Stomach (tissue), 9 donors: ENCODE results near the gene KRTAP12-2. TPM values are rescaled to one million over a fixed set of nuclear protein-coding genes. Genes with fewer than 3 reads are reported as not detected.
"Not testable (repeated sequence)": the region's sequence is repeated elsewhere in the genome, so short reads cannot be mapped to it uniquely, and the experiment has no call there.

Experiments
- DNase-seq, 2 donors: peaks; one replicate each; pipeline versions ENCODE4 v3.0.0 to v3.0.0-alpha.2; 2013 to 2019
- H3K27ac ChIP-seq, 5 donors: fragments of 200-600 bp in 4 of 5; sonication (generic) in 4 of 5; one replicate each; pipeline ENCODE4 v1.5.1; 2013 to 2019; ENCODE audit warnings: mild to moderate bottlenecking in 1 of 5, moderate library complexity in 1 of 5
- H3K27me3 ChIP-seq, 3 donors: fragments of 200-600 bp; sonication (generic); one replicate each; pipeline ENCODE4 v1.5.1; 2017 to 2019; ENCODE audit warnings: mixed run types in 1 of 3
- H3K36me3 ChIP-seq, 4 donors: fragments of 200-600 bp; sonication (generic); 1 replicate in 3 of 4; 2 replicates in 1 of 4; pipeline ENCODE4 v1.5.1; 2016 to 2019
- H3K4me1 ChIP-seq, 4 donors: fragments of 200-600 bp; sonication (generic); one replicate each; pipeline ENCODE4 v1.5.1; 2016 to 2019
- H3K4me3 ChIP-seq, 4 donors: fragments of 200-600 bp; sonication (generic) in 3 of 4; one replicate each; pipeline ENCODE4 v1.5.1; 2016 to 2019; ENCODE audit warnings: mild to moderate bottlenecking in 1 of 4
- H3K9me3 ChIP-seq, 4 donors: fragments of 200-600 bp; sonication (generic); one replicate each; pipeline ENCODE4 v1.5.1; 2016 to 2019
- CTCF ChIP-seq, 7 experiments: fragments of 450-650 bp in 4 of 7; fragments of 200-600 bp in 3 of 7; sonication (generic) in 3 of 7; IDR thresholded peaks; one replicate each; pipeline ENCODE4 v1.5.1; 2016 to 2019; ENCODE audit warnings: antibody characterized with exemption in 7 of 7, control low read depth in 2 of 7, mild to moderate bottlenecking in 1 of 7
- EP300 ChIP-seq: sonication (generic); formaldehyde crosslinking; IDR thresholded peaks from one replicate; pipeline ENCODE4 v1.6.1; 2017; ENCODE audit warnings: antibody characterized with exemption
- POLR2A ChIP-seq, 4 donors: fragments of 450-650 bp; IDR thresholded peaks; one replicate each; pipeline ENCODE4 v1.6.1; 2016; ENCODE audit warnings: antibody characterized with exemption in 4 of 4, control low read depth in 2 of 4, mild to moderate bottlenecking in 1 of 4, moderate library complexity in 1 of 4
- POLR2AphosphoS5 ChIP-seq, 3 donors: sonication (generic); formaldehyde crosslinking; IDR thresholded peaks; one replicate each; pipeline ENCODE4 v1.6.1; 2016; ENCODE audit warnings: antibody characterized with exemption in 3 of 3
- WGBS, 5 donors: extraction: QIAGEN DNeasy Blood & Tissue Kit in 3 of 5; methylation state at CpG; one replicate each; pipeline versions ENCODE4 v1.1.5 to v1.1.7; 2013 to 2018; 5-methylcytosine and 5-hydroxymethylcytosine counted together
- intact Hi-C: fragments of 100-400 bp; cut with DNase I; formaldehyde crosslinking; loops from one replicate; pipeline ENCODE4 v1.15.1; 2023; ENCODE audit warnings: low total_unique reads
- polyA plus RNA-seq, 3 donors: library from polyadenylated mRNA; stranded (reverse); fragments of 200-250 nt; gene quantifications; one replicate each; pipeline ENCODE4 v1.2.3, GENCODE V29; 2013
- total RNA-seq, 5 donors: library from RNA; depleted of rRNA; stranded (reverse); fragments of >200 nt; gene quantifications; one replicate each; pipeline versions ENCODE4 v1.1.0 to v1.2.3, GENCODE V29; 2014 to 2016
- donor health status: healthy with polysubstance abuse.
- donor health status: Bipolar disorder and iron deficiency.
- donor health status: healthy.

Gene KRTAP12-2
- total and polyA plus RNA-seq, 8 donors = not detected

- no peak overlapping the region for H3K27ac ChIP-seq
- H3K4me1 ChIP-seq = no peaks in the 10 kb centered on the region
- TF ChIP-seq CTCF (IDR thresholded peaks at IDR 0.05) (no peak), EP300 (no peak), POLR2A (IDR thresholded peaks at IDR 0.05) (no peak), POLR2AphosphoS5 (IDR thresholded peaks at IDR 0.05) (no peak)
- no peak for DNase-seq
- no peak overlapping the region for H3K4me3 ChIP-seq
- peaks cover 3 to 46% (median 37%) of the 10 kb centered on the region in 4 donors for H3K9me3 ChIP-seq
- H3K27me3 ChIP-seq = peaks cover 0 to 34% (median 19%) of the 10 kb centered on the region in 3 donors
- H3K36me3 ChIP-seq = no peaks in the 10 kb centered on the region
- WGBS, 5 donors = 53 to 78% (median 71%) methylated on average over 13 to 18 of the region's 18 CpGs
- intact Hi-C loops = no loop called here
These were observed 37.9 kb downstream of the KRTAP12-2 start for GRCh38 chr21:44628707-44629391.

GRCh38 chr21:44627831-44628233 is 38.9 kb downstream of the KRTAP12-2 start:
- H3K4me1 ChIP-seq, H3K36me3 ChIP-seq, H3K4me3 ChIP-seq, H3K27ac ChIP-seq, intact Hi-C loops, DNase-seq: not testable (repeated sequence)
- Histone ChIP-seq H3K27me3 (peaks cover 0 to 34% (median 19%) of the 10 kb centered on the region in 3 donors), H3K9me3 (peaks cover 3 to 53% (median 46%) of the 10 kb centered on the region in 4 donors)
- WGBS, 5 donors = 34 to 50% (median 45%) methylated on average over 9 to 15 of the region's 15 CpGs

GRCh38 chr21:44627181-44627822 is 39.4 kb downstream of the KRTAP12-2 start:
- intact Hi-C loops, H3K36me3 ChIP-seq, DNase-seq, H3K4me3 ChIP-seq, H3K27ac ChIP-seq, H3K4me1 ChIP-seq: not testable (repeated sequence)
- WGBS, 5 donors = 72 to 90% (median 85%) methylated on average over 8 to 18 of the region's 20 CpGs
- peaks cover 0 to 34% (median 19%) of the 10 kb centered on the region in 3 donors for H3K27me3 ChIP-seq
- peaks cover 3 to 53% (median 45%) of the 10 kb centered on the region in 4 donors for H3K9me3 ChIP-seq

- no peak for DNase-seq
- H3K36me3 ChIP-seq = no peaks in the 10 kb centered on the region
- intact Hi-C loops = no loop called here
- WGBS, 5 donors = 42 to 67% (median 49%) methylated on average over 5 to 7 of the region's 7 CpGs
- no peak within 1 kb of the TSS for H3K4me3 ChIP-seq
- no peak within 1 kb of the TSS for H3K27ac ChIP-seq
- H3K9me3 ChIP-seq = peaks cover 0 to 51% (median 41%) of the 10 kb centered on the region in 4 donors
- peaks cover 0 to 34% (median 19%) of the 10 kb centered on the region in 3 donors for H3K27me3 ChIP-seq
- H3K4me1 ChIP-seq = no peaks in the 10 kb centered on the region
- TF ChIP-seq EP300 (no peak), POLR2A (IDR thresholded peaks at IDR 0.05) (no peak), POLR2AphosphoS5 (IDR thresholded peaks at IDR 0.05) (no peak), CTCF (IDR thresholded peaks at IDR 0.05) (no peak)
These were observed 40.0 kb downstream of the KRTAP12-2 start, which contains the start of gene KRTAP10-9 for GRCh38 chr21:44626673-44627143. Gene KRTAP10-9 (plus strand): TSS chr21:44627093. CDS start chr21:44627172, 79 bp downstream.

GRCh38 chr21:44626262-44626661 is 40.5 kb downstream of the KRTAP12-2 start:
- Histone ChIP-seq H3K4me1 (no peaks in the 10 kb centered on the region), H3K27me3 (peaks cover 0 to 34% (median 19%) of the 10 kb centered on the region in 3 donors), H3K9me3 (peaks cover 0 to 46% (median 36%) of the 10 kb centered on the region in 4 donors), H3K27ac (no peak overlapping the region), H3K36me3 (no peaks in the 10 kb centered on the region), H3K4me3 (no peak overlapping the region)
- DNase-seq = no peak
- intact Hi-C loops = no loop called here
- TF ChIP-seq POLR2AphosphoS5 (IDR thresholded peaks at IDR 0.05) (no peak), EP300 (no peak), CTCF (IDR thresholded peaks at IDR 0.05) (no peak), POLR2A (IDR thresholded peaks at IDR 0.05) (no peak)
- WGBS, 5 donors = 56 to 77% (median 69%) methylated on average over 5 to 10 of the region's 10 CpGs
